H1 (cell line): Measurements from ENCODE around the gene ARHGEF4.

Experiments
- CHD7 ChIP-seq: fragments of 300-600 bp; sonication (generic); IDR thresholded peaks from 2 replicates; pipeline ENCODE4 v1.7.1; 2012; ENCODE audit warnings: low read length, moderate library complexity, mild to moderate bottlenecking, inconsistent platforms; ENCODE audit not compliant: insufficient replicate concordance
- CTCF ChIP-seq, 3 experiments: IDR thresholded peaks; 1 replicate in 2 of 3; 2 replicates in 1 of 3; pipeline versions ENCODE4 v1.5.1 to v1.6.1; 2011; ENCODE audit warnings: low read length in 3 of 3, mild to moderate bottlenecking in 3 of 3, inconsistent platforms in 2 of 3, low read depth in 1 of 3, moderate library complexity in 1 of 3; ENCODE audit not compliant: insufficient read depth in 1 of 3; ENCODE audit errors: control extremely low read depth in 1 of 3
- EP300 ChIP-seq, 2 experiments: IDR thresholded peaks; 1 replicate in 1 of 2; 2 replicates in 1 of 2; pipeline ENCODE4 v1.6.1; 2011 to 2012; ENCODE audit warnings: low read depth in 2 of 2, low read length in 2 of 2, mild to moderate bottlenecking in 2 of 2, borderline replicate concordance in 1 of 2, inconsistent platforms in 1 of 2, moderate library complexity in 1 of 2
- GTF2F1 ChIP-seq: IDR thresholded peaks from 2 replicates; pipeline ENCODE4 v1.6.1; 2012; ENCODE audit warnings: low read depth, low read length, improper control_type of control experiment, borderline replicate concordance
- KDM5A ChIP-seq: fragments of 200-600 bp; IDR thresholded peaks from 2 replicates; pipeline ENCODE4 v1.7.1; 2012; ENCODE audit warnings: mild to moderate bottlenecking, low read length, inconsistent platforms, mixed read lengths
- RAD21 ChIP-seq, 2 experiments: IDR thresholded peaks in 1 of 2; conservative IDR thresholded peaks in 1 of 2; 2 replicates each; pipeline ENCODE4 v1.6.1; 2011; ENCODE audit warnings: low read depth in 2 of 2, low read length in 2 of 2, improper control_type of control experiment in 1 of 2, inconsistent platforms in 1 of 2, mild to moderate bottlenecking in 1 of 2, moderate library complexity in 1 of 2
- USF2 ChIP-seq: IDR thresholded peaks from 2 replicates; pipeline ENCODE4 v1.6.1; 2011; ENCODE audit warnings: low read length, improper control_type of control experiment

GRCh38 chr2:131041402-131042147, 204.9 kb downstream of the ARHGEF4 start:
- TF ChIP-seq CTCF (IDR thresholded peaks at IDR 0.05; ENCODE audit: control extremely low read depth in 1 of 3, insufficient read depth in 1 of 3, low read depth in 1 of 3, low read length in 3 of 3) (no peak), KDM5A (no peak), GTF2F1 (no peak), RAD21 (IDR thresholded peaks at IDR 0.05 in 1 of 2, conservative IDR thresholded peaks at IDR 0.05 in 1 of 2; ENCODE audit: low read depth in 2 of 2, low read length in 2 of 2) (no peak), CHD7 (no peak), USF2 (no peak), EP300 (IDR thresholded peaks at IDR 0.05; ENCODE audit: borderline replicate concordance in 1 of 2, low read depth in 2 of 2, low read length in 2 of 2) (no peak)
